Fibroblast of peridontal ligament (primary cell): ENCODE results near the gene EXOSC7.
"Not testable (repeated sequence)": the region's sequence is repeated elsewhere in the genome, so short reads cannot be mapped to it uniquely, and the experiment has no call there.

Source experiments
- DNase-seq: peaks from one replicate; pipeline ENCODE4 v3.0.0-alpha.2; 2010; ENCODE audit errors: extremely low read depth

EXOSC7 gene

GRCh38 chr3:44976002-44976815 lies at the start of gene EXOSC7, which contains the start of gene ZDHHC3:
Gene EXOSC7 (plus strand): TSS chr3:44976244. CDS start chr3:44976278, 34 bp downstream.
Gene ZDHHC3 (minus strand): TSS chr3:44976174. CDS start chr3:44959436, 16,738 bp downstream.
- DNase-seq, result peak; percentile 73

GRCh38 chr3:44926921-44927320 lies 49.1 kb upstream of the EXOSC7 start:
- no peak for DNase-seq

- no peak for DNase-seq
Measured at GRCh38 chr3:44927371-44927770, 48.7 kb upstream of the EXOSC7 start.

- no peak for DNase-seq
Measured at GRCh38 chr3:44929782-44930181, 46.3 kb upstream of the EXOSC7 start.

GRCh38 chr3:44930911-44931310 lies 45.1 kb upstream of the EXOSC7 start:
- no peak for DNase-seq

GRCh38 chr3:44931791-44932190 lies 44.3 kb upstream of the EXOSC7 start:
- no peak for DNase-seq

GRCh38 chr3:44932271-44932670 lies 43.8 kb upstream of the EXOSC7 start:
- DNase-seq, result no peak

- DNase-seq, result no peak
Measured at GRCh38 chr3:44932986-44933944, 42.8 kb upstream of the EXOSC7 start.

- DNase-seq, result peak; percentile 33
Measured at GRCh38 chr3:44939581-44940036, 36.4 kb upstream of the EXOSC7 start.

- peak; percentile 22 for DNase-seq
Measured at GRCh38 chr3:44942202-44942921, 33.7 kb upstream of the EXOSC7 start.

GRCh38 chr3:44948239-44948638 lies 27.8 kb upstream of the EXOSC7 start:
- no peak for DNase-seq

- not testable (repeated sequence) for DNase-seq
Measured at GRCh38 chr3:44949770-44950169, 26.3 kb upstream of the EXOSC7 start.

- no peak for DNase-seq
Measured at GRCh38 chr3:44950275-44950734, 25.7 kb upstream of the EXOSC7 start.

- DNase-seq, result no peak
Measured at GRCh38 chr3:44952689-44953088, 23.4 kb upstream of the EXOSC7 start.

- DNase-seq, result no peak
Measured at GRCh38 chr3:44954304-44954703, 21.7 kb upstream of the EXOSC7 start.

GRCh38 chr3:44954962-44955361 lies 21.1 kb upstream of the EXOSC7 start:
- peak; percentile 7 for DNase-seq

GRCh38 chr3:44955917-44956316 lies 20.1 kb upstream of the EXOSC7 start:
- no peak for DNase-seq

GRCh38 chr3:44957986-44958385 lies 18.1 kb upstream of the EXOSC7 start:
- no peak for DNase-seq

GRCh38 chr3:44958386-44958785 lies 17.7 kb upstream of the EXOSC7 start:
- no peak for DNase-seq

GRCh38 chr3:44960387-44961026 lies 15.5 kb upstream of the EXOSC7 start:
- DNase-seq, result peak; percentile 72

GRCh38 chr3:44961888-44962287 lies 14.2 kb upstream of the EXOSC7 start:
- no peak for DNase-seq
